Measurements from ENCODE around the gene MRPL38. TPM values are rescaled to one million over a fixed set of nuclear protein-coding genes. Genes with fewer than 3 reads are reported as not detected.

The MRPL38 gene
- total RNA-seq, 1 experiment from 2014 or later: 47.6 TPM

GRCh38 chr17:75902406-75902805 lies 2.3 kb downstream of the MRPL38 start:
- in situ Hi-C loops (cut with HindIII; ENCODE audit: low pct_unique_long_range_greater_than_20kb, low sequenced_read_pairs): no loop called here
- no peak for DNase-seq (ENCODE audit: low read depth, low spot score)

- in situ Hi-C loops (cut with HindIII; ENCODE audit: low pct_unique_long_range_greater_than_20kb, low sequenced_read_pairs): no loop called here
Measured at GRCh38 chr17:75901727-75902126, 3.0 kb downstream of the MRPL38 start.

GRCh38 chr17:75900691-75901533 lies 3.8 kb downstream of the MRPL38 start:
- no peak for DNase-seq (ENCODE audit: low read depth, low spot score)
- in situ Hi-C loops (cut with HindIII; ENCODE audit: low pct_unique_long_range_greater_than_20kb, low sequenced_read_pairs): no loop called here

More at GRCh38 chr17:75901727-75902126, 3.0 kb downstream of the MRPL38 start:
- DNase-seq (ENCODE audit: low read depth, low spot score): no peak

- in situ Hi-C loops (cut with HindIII; ENCODE audit: low pct_unique_long_range_greater_than_20kb, low sequenced_read_pairs): no loop called here
- no peak for DNase-seq (ENCODE audit: low read depth, low spot score)
Measured at GRCh38 chr17:75899767-75900468, 4.8 kb downstream of the MRPL38 start.

- in situ Hi-C loops (cut with HindIII; ENCODE audit: low pct_unique_long_range_greater_than_20kb, low sequenced_read_pairs): no loop called here
- no peak for DNase-seq (ENCODE audit: low read depth, low spot score)
Measured at GRCh38 chr17:75899353-75899752, 5.3 kb downstream of the MRPL38 start.

- in situ Hi-C loops (cut with HindIII; ENCODE audit: low pct_unique_long_range_greater_than_20kb, low sequenced_read_pairs): no loop called here
- no peak for DNase-seq (ENCODE audit: low read depth, low spot score)
Measured at GRCh38 chr17:75898791-75899190, 5.9 kb downstream of the MRPL38 start.

- DNase-seq (ENCODE audit: low read depth, low spot score): no peak
- in situ Hi-C loops (cut with HindIII; ENCODE audit: low pct_unique_long_range_greater_than_20kb, low sequenced_read_pairs): no loop called here
Measured at GRCh38 chr17:75898065-75898464, 6.6 kb downstream of the MRPL38 start.

GRCh38 chr17:75897160-75898019 lies 7.3 kb downstream of the MRPL38 start:
- in situ Hi-C loops (cut with HindIII; ENCODE audit: low pct_unique_long_range_greater_than_20kb, low sequenced_read_pairs): no loop called here
- no peak for DNase-seq (ENCODE audit: low read depth, low spot score)

GRCh38 chr17:75896415-75897159 lies 8.1 kb downstream of the MRPL38 start, which contains the start of gene TRIM65:
TRIM65 (minus strand) TSS chr17:75896951; CDS start chr17:75896937, 14 bp downstream.
- in situ Hi-C loops (cut with HindIII; ENCODE audit: low pct_unique_long_range_greater_than_20kb, low sequenced_read_pairs): no loop called here

GRCh38 chr17:75895370-75896155 lies 9.1 kb downstream of the MRPL38 start:
- peak; percentile 60 for DNase-seq (ENCODE audit: low read depth, low spot score)
- in situ Hi-C loops (cut with HindIII; ENCODE audit: low pct_unique_long_range_greater_than_20kb, low sequenced_read_pairs): no loop called here

More at GRCh38 chr17:75896415-75897159, 8.1 kb downstream of the MRPL38 start, which contains the start of gene TRIM65:
- peak; percentile 85 for DNase-seq (ENCODE audit: low read depth, low spot score)

- DNase-seq (ENCODE audit: low read depth, low spot score): no peak
- in situ Hi-C loops (cut with HindIII; ENCODE audit: low pct_unique_long_range_greater_than_20kb, low sequenced_read_pairs): no loop called here
Measured at GRCh38 chr17:75894049-75894733, 10.5 kb downstream of the MRPL38 start.

- in situ Hi-C loops (cut with HindIII; ENCODE audit: low pct_unique_long_range_greater_than_20kb, low sequenced_read_pairs): no loop called here
- DNase-seq (ENCODE audit: low read depth, low spot score): no peak
Measured at GRCh38 chr17:75893305-75894048, 11.2 kb downstream of the MRPL38 start.

- no peak for DNase-seq (ENCODE audit: low read depth, low spot score)
- in situ Hi-C loops (cut with HindIII; ENCODE audit: low pct_unique_long_range_greater_than_20kb, low sequenced_read_pairs): no loop called here
Measured at GRCh38 chr17:75892556-75893224, 12.0 kb downstream of the MRPL38 start.

- no peak for DNase-seq (ENCODE audit: low read depth, low spot score)
- in situ Hi-C loops (cut with HindIII; ENCODE audit: low pct_unique_long_range_greater_than_20kb, low sequenced_read_pairs): no loop called here
Measured at GRCh38 chr17:75891605-75892555, 12.8 kb downstream of the MRPL38 start.
